A549 (cell line): ENCODE results near the gene ARHGAP42.

Experiments used
- JUNB ChIP-seq: fragments of >200 bp; sonication (Bioruptor Twin); formaldehyde crosslinking; IDR thresholded peaks from 2 replicates; pipeline ENCODE4 v1.6.1; 2016
- POLR2A ChIP-seq: IDR thresholded peaks from 2 replicates; pipeline ENCODE4 v1.6.1; 2012; ENCODE audit warnings: mild to moderate bottlenecking, low read length
- POLR2AphosphoS2 ChIP-seq: conservative IDR thresholded peaks from 2 replicates; pipeline ENCODE4 v1.6.1; 2012; ENCODE audit warnings: low read length, improper control_type of control experiment, inconsistent platforms
- TF ChIP-seq, protein P1 (sequence below): fragments of >200 bp; sonication (Bioruptor Twin); formaldehyde crosslinking; IDR thresholded peaks from 3 replicates; pipeline ENCODE4 v1.5.1; 2016
- TF ChIP-seq, protein P2 (sequence below): fragments of 200-600 bp; sonication (generic); IDR thresholded peaks from 2 replicates; pipeline ENCODE4 v1.6.1; 2016; ENCODE audit warnings: antibody characterized with exemption, mild to moderate bottlenecking, moderate library complexity
- TF ChIP-seq, protein P3 (sequence below): IDR thresholded peaks from 2 replicates; pipeline ENCODE4 v1.6.1; 2012

DNA sequence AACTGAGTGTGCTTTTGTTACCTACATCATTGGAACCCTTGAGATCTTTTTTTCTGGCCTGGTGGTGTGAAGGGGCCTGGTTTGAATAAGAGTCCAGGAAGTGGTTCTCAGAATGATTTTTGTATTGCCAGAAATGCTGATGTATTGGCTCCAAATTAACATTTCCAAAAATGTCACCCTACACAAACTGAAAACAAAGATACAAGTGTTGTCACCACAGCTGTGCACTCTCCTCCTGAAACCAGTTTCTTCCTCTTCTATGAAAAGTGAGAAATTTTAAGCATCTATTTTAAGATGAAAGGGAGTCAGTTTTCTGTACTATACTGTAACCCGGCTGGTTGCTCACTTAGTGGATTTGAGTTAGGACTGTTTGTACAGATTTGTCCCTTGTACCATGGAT lies 223.7 kb downstream of the ARHGAP42 start:
- no peak for TF ChIP-seq JUNB
- no peak for TF ChIP-seq POLR2AphosphoS2
- TF ChIP-seq, protein P1, sequence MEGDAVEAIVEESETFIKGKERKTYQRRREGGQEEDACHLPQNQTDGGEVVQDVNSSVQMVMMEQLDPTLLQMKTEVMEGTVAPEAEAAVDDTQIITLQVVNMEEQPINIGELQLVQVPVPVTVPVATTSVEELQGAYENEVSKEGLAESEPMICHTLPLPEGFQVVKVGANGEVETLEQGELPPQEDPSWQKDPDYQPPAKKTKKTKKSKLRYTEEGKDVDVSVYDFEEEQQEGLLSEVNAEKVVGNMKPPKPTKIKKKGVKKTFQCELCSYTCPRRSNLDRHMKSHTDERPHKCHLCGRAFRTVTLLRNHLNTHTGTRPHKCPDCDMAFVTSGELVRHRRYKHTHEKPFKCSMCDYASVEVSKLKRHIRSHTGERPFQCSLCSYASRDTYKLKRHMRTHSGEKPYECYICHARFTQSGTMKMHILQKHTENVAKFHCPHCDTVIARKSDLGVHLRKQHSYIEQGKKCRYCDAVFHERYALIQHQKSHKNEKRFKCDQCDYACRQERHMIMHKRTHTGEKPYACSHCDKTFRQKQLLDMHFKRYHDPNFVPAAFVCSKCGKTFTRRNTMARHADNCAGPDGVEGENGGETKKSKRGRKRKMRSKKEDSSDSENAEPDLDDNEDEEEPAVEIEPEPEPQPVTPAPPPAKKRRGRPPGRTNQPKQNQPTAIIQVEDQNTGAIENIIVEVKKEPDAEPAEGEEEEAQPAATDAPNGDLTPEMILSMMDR: no peak
- TF ChIP-seq POLR2A: no peak
- TF ChIP-seq, protein P2, sequence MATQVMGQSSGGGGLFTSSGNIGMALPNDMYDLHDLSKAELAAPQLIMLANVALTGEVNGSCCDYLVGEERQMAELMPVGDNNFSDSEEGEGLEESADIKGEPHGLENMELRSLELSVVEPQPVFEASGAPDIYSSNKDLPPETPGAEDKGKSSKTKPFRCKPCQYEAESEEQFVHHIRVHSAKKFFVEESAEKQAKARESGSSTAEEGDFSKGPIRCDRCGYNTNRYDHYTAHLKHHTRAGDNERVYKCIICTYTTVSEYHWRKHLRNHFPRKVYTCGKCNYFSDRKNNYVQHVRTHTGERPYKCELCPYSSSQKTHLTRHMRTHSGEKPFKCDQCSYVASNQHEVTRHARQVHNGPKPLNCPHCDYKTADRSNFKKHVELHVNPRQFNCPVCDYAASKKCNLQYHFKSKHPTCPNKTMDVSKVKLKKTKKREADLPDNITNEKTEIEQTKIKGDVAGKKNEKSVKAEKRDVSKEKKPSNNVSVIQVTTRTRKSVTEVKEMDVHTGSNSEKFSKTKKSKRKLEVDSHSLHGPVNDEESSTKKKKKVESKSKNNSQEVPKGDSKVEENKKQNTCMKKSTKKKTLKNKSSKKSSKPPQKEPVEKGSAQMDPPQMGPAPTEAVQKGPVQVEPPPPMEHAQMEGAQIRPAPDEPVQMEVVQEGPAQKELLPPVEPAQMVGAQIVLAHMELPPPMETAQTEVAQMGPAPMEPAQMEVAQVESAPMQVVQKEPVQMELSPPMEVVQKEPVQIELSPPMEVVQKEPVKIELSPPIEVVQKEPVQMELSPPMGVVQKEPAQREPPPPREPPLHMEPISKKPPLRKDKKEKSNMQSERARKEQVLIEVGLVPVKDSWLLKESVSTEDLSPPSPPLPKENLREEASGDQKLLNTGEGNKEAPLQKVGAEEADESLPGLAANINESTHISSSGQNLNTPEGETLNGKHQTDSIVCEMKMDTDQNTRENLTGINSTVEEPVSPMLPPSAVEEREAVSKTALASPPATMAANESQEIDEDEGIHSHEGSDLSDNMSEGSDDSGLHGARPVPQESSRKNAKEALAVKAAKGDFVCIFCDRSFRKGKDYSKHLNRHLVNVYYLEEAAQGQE: no peak
- TF ChIP-seq, protein P3, sequence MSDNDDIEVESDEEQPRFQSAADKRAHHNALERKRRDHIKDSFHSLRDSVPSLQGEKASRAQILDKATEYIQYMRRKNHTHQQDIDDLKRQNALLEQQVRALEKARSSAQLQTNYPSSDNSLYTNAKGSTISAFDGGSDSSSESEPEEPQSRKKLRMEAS: no peak
